ENCODE measurements around the gene RRH. TPM values are rescaled to one million over a fixed set of nuclear protein-coding genes. Genes with fewer than 3 reads are reported as not detected.
A peak's percentile ranks its signal among the peaks of the same experiment; 100 is the strongest.

RRH gene
- total and polyA plus RNA-seq, 2 of the 13 experiments (the other 11 are each of a cell fraction or from before 2014, with no cell fraction given), result 0.07 to 0.17 TPM

- peak; percentile 80 for TF ChIP-seq CTCF (CRISPR knock-in tag; IDR thresholded peaks at IDR 0.05)
These were observed 23.7 kb upstream of the RRH start (continued) for GRCh38 chr4:109803924-109804571.

- POLR2A ChIA-PET, result no interaction called here
- H3K36me3 ChIP-seq (replicated peaks in 1 of 2; ENCODE audit: control insufficient read depth in 1 of 2, insufficient read depth in 2 of 2, low read length in 2 of 2), result no peaks in the 10 kb centered on the region
- H3K4me3 ChIP-seq (replicated peaks in 1 of 3; ENCODE audit: insufficient read depth in 1 of 3, low read depth in 2 of 3, low read length in 3 of 3), result no peak overlapping the region
- FAIRE-seq (no peak), ATAC-seq (no peak), DNase-seq (ENCODE audit: low spot score) (no peak)
- peaks cover 20% of the 10 kb centered on the region for H3K4me1 ChIP-seq (ENCODE audit: insufficient read depth, low read length)
- H3K79me2 ChIP-seq (ENCODE audit: insufficient read depth, low read length), result no peaks in the 10 kb centered on the region
- BruUV-seq (replicated peaks), result no TSS peak
- in situ Hi-C loops (cut with HindIII; ENCODE audit: extremely low pct_ligation_motif_present, low pct_unique_long_range_greater_than_20kb) (loop anchor here (25.0 kb wide), 1 partner anchor 247 kb away; the partner anchor contains the start of gene MCUB), intact Hi-C loops (cut with micrococcal nuclease; ENCODE audit: unreplicated experiment) (loop anchor here (10.0 kb wide), 1 partner anchor 245 kb away; the partner anchor contains the start of gene MCUB)
- H3K4me2 ChIP-seq (ENCODE audit: low read depth, low read length), result no peak overlapping the region
- H2AFZ ChIP-seq (ENCODE audit: low read length), result no peak overlapping the region
- H3K9me3 ChIP-seq (ENCODE audit: low read length), result no peaks in the 10 kb centered on the region
- no peaks in the 10 kb centered on the region for H3K27me3 ChIP-seq (ENCODE audit: control insufficient read depth in 1 of 2, insufficient read depth in 2 of 2, low read length in 2 of 2)
- CTCF ChIA-PET (ENCODE audit: low intra/inter-chr PET ratio, low total read pairs), result no interaction called here
- WGBS (ENCODE audit: low lambda C conversion rate), result 67% methylated on average over 2 of the region's 2 CpGs
- H3K9ac ChIP-seq (ENCODE audit: insufficient read depth, low read depth, low read length), result no peak overlapping the region
- no peak overlapping the region for H3K27ac ChIP-seq (ENCODE audit: extremely low read length, insufficient read depth, low read length)
- no peaks in the 10 kb centered on the region for H4K20me1 ChIP-seq (ENCODE audit: insufficient read depth, low read length)
- no peak for TF ChIP-seq MAX (IDR thresholded peaks at IDR 0.05)
- TF ChIP-seq HMGXB3 (CRISPR knock-in tag; IDR thresholded peaks at IDR 0.05; ENCODE audit: borderline replicate concordance), result no peak
- TF ChIP-seq MYPOP (CRISPR knock-in tag; IDR thresholded peaks at IDR 0.05), result no peak
- TF ChIP-seq ZNF557 (CRISPR knock-in tag; IDR thresholded peaks at IDR 0.05), result no peak
- no peak for TF ChIP-seq CEBPG (CRISPR knock-in tag; IDR thresholded peaks at IDR 0.05)
- no peak for TF ChIP-seq ZBTB2 (CRISPR knock-in tag; IDR thresholded peaks at IDR 0.05; ENCODE audit: low read depth)
- TF ChIP-seq PRDM4 (CRISPR knock-in tag; IDR thresholded peaks at IDR 0.05; ENCODE audit: borderline replicate concordance), result no peak
- no peak for TF ChIP-seq EED (CRISPR knock-in tag; IDR thresholded peaks at IDR 0.05)
- no peak for TF ChIP-seq SPEN (CRISPR knock-in tag; IDR thresholded peaks at IDR 0.05; ENCODE audit: low read depth)
These were observed 18.1 kb upstream of the RRH start for GRCh38 chr4:109809655-109810054.
